ACC112 (cell line): ENCODE data around the gene PLPPR1.
"Not testable (repeated sequence)": the region's sequence is repeated elsewhere in the genome, so short reads cannot be mapped to it uniquely, and the experiment has no call there.

Experiments
- H2AFZ ChIP-seq: fragments of 200-600 bp; sonication (generic); one replicate; pipeline ENCODE4 v1.6.0; 2017; ENCODE audit warnings: antibody characterized with exemption, low read length; ENCODE audit not compliant: unreplicated experiment
- H3K27ac ChIP-seq: fragments of 200-600 bp; sonication (generic); 2 replicates; pipeline ENCODE4 v1.5.1; 2014; ENCODE audit warnings: low read depth, mild to moderate bottlenecking, antibody characterized with exemption, low read length, moderate library complexity
- H3K27me3 ChIP-seq: fragments of 200-600 bp; sonication (generic); 2 replicates; pipeline ENCODE4 v1.6.1; 2014; ENCODE audit warnings: mild to moderate bottlenecking, antibody characterized with exemption, low read length, moderate library complexity, mixed read lengths; ENCODE audit not compliant: insufficient read depth
- H3K36me3 ChIP-seq: fragments of 200-600 bp; sonication (generic); 2 replicates; pipeline ENCODE4 v1.6.1; 2016; ENCODE audit warnings: mild to moderate bottlenecking, antibody characterized with exemption, low read length, moderate library complexity, mixed read lengths; ENCODE audit not compliant: insufficient read depth
- H3K4me1 ChIP-seq: fragments of 200-600 bp; sonication (generic); one replicate; pipeline ENCODE4 v1.6.1; 2016; ENCODE audit warnings: low read length, mixed read lengths; ENCODE audit not compliant: insufficient read depth, unreplicated experiment, control insufficient read depth
- H3K4me3 ChIP-seq: fragments of 200-600 bp; sonication (generic); 2 replicates; pipeline ENCODE4 v1.5.1; 2014; ENCODE audit warnings: mild to moderate bottlenecking, low read depth, low read length
- H3K79me2 ChIP-seq: fragments of 200-600 bp; sonication (generic); one replicate; pipeline ENCODE4 v1.6.0; 2016; ENCODE audit warnings: low read length; ENCODE audit not compliant: control insufficient read depth, unreplicated experiment, insufficient read depth

The PLPPR1 gene

GRCh38 chr9:101311758-101312420 lies 283.4 kb downstream of the PLPPR1 start:
- Histone ChIP-seq H3K4me3 (no peak overlapping the region), H3K36me3 (no peaks in the 10 kb centered on the region), H3K27me3 (peaks cover 54% of the 10 kb centered on the region), H3K27ac (no peak overlapping the region), H3K4me1 (no peaks in the 10 kb centered on the region), H2AFZ (no peak overlapping the region), H3K79me2 (no peaks in the 10 kb centered on the region)

- Histone ChIP-seq H3K27ac (no peak overlapping the region), H3K79me2 (no peaks in the 10 kb centered on the region), H3K4me1 (no peaks in the 10 kb centered on the region), H3K4me3 (no peak overlapping the region), H3K36me3 (no peaks in the 10 kb centered on the region), H2AFZ (no peak overlapping the region), H3K27me3 (peaks cover 52% of the 10 kb centered on the region)
Observed at GRCh38 chr9:101312661-101313060, 284.1 kb downstream of the PLPPR1 start.

- no peaks in the 10 kb centered on the region for H3K4me1 ChIP-seq
- H3K79me2 ChIP-seq: no peaks in the 10 kb centered on the region
- H3K27ac ChIP-seq: no peak overlapping the region
- no peak overlapping the region for H3K4me3 ChIP-seq
- no peaks in the 10 kb centered on the region for H3K36me3 ChIP-seq
- H3K27me3 ChIP-seq: peaks cover 31% of the 10 kb centered on the region
- H2AFZ ChIP-seq: no peak overlapping the region
Observed at GRCh38 chr9:101315112-101315450, 286.6 kb downstream of the PLPPR1 start.

DNA sequence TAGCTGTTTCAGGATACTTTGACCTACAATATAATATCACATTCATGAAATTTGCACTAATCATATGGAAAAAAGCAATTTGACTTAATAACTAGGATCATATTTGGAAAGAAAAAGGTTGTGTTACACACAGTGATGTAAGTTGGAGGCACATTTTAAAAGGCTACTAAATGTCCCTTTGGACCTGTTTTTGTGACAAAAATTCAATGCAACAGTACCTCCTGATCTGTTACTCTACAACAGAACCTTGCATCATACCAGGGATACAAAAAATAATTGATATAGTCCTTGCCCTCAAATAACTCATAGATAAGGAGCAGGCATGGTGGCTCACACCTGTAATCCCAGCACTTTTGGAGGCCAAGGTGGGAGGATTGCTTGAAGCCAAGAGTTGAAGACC lies 289.2 kb downstream of the PLPPR1 start:
- H3K27me3 ChIP-seq: peaks cover 25% of the 10 kb centered on the region

GRCh38 chr9:101323129-101323528 lies 294.6 kb downstream of the PLPPR1 start:
- Histone ChIP-seq H3K79me2 (no peaks in the 10 kb centered on the region), H3K4me1 (no peaks in the 10 kb centered on the region), H3K4me3 (no peak overlapping the region), H3K27ac (no peak overlapping the region), H3K36me3 (no peaks in the 10 kb centered on the region), H2AFZ (no peak overlapping the region), H3K27me3 (peaks cover 16% of the 10 kb centered on the region)

More for the DNA sequence above, 289.2 kb downstream of the PLPPR1 start:
- Histone ChIP-seq H3K4me1 (no peaks in the 10 kb centered on the region), H3K4me3 (no peak overlapping the region), H3K36me3 (no peaks in the 10 kb centered on the region), H3K79me2 (no peaks in the 10 kb centered on the region), H2AFZ (no peak overlapping the region), H3K27ac (no peak overlapping the region)

- no peak overlapping the region for H3K27ac ChIP-seq
- no peak overlapping the region for H3K4me3 ChIP-seq
- no peak overlapping the region for H2AFZ ChIP-seq
- H3K4me1 ChIP-seq: no peaks in the 10 kb centered on the region
- no peaks in the 10 kb centered on the region for H3K79me2 ChIP-seq
- no peaks in the 10 kb centered on the region for H3K36me3 ChIP-seq
- H3K27me3 ChIP-seq: peaks cover 16% of the 10 kb centered on the region
Observed at GRCh38 chr9:101324245-101324804, 295.8 kb downstream of the PLPPR1 start.

DNA sequence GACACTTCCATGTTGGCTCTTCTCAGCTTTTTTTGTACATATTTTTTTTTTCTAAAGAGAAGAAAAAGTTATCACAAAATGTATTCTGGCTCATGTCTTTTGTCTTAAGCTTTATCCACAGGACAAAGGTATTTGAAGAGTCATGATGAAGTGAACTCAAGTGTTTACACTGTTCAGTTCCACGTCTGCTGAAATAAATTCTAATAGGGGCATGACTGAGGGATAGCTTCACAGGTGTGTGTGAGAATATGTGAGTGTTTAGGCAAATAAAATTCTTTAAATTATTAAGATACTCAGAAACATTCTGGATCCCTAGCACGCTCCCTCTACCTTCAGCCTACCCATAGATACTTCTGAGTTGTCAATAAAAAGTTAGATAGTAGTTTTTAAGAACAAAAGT lies 296.5 kb downstream of the PLPPR1 start:
- H2AFZ ChIP-seq: no peak overlapping the region
- no peaks in the 10 kb centered on the region for H3K79me2 ChIP-seq
- H3K27ac ChIP-seq: no peak overlapping the region
- H3K27me3 ChIP-seq: peaks cover 16% of the 10 kb centered on the region
- no peak overlapping the region for H3K4me3 ChIP-seq
- H3K4me1 ChIP-seq: no peaks in the 10 kb centered on the region
- no peaks in the 10 kb centered on the region for H3K36me3 ChIP-seq

DNA sequence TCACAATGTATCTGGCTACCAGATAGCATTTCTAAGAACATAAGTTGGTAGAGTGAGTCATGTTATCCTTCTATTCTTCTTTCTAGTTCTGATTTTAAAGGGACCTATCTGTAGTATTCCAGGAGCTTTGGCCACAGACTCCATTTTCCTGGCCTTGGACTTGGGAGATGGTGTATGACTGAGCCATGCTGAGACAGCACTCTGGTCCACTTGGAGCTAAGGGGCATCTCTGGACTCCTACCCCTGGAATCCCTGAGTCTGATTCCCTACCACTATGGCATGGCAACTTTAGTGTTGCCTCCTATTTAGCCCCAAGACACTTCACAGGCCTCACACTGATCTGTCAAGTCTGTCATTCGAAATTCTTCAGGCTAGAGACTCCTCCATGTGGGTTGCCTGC lies 297.5 kb downstream of the PLPPR1 start:
- H3K79me2 ChIP-seq: no peaks in the 10 kb centered on the region
- H3K27me3 ChIP-seq: peaks cover 19% of the 10 kb centered on the region
- H2AFZ ChIP-seq: no peak overlapping the region
- H3K36me3 ChIP-seq: no peaks in the 10 kb centered on the region
- H3K4me3 ChIP-seq: no peak overlapping the region
- H3K4me1 ChIP-seq: no peaks in the 10 kb centered on the region
- H3K27ac ChIP-seq: no peak overlapping the region

GRCh38 chr9:101326501-101326900 lies 298.0 kb downstream of the PLPPR1 start:
- H3K4me3 ChIP-seq: no peak overlapping the region
- no peaks in the 10 kb centered on the region for H3K79me2 ChIP-seq
- H3K27ac ChIP-seq: no peak overlapping the region
- H3K4me1 ChIP-seq: no peaks in the 10 kb centered on the region
- peaks cover 20% of the 10 kb centered on the region for H3K27me3 ChIP-seq
- no peaks in the 10 kb centered on the region for H3K36me3 ChIP-seq
- no peak overlapping the region for H2AFZ ChIP-seq

GRCh38 chr9:101327422-101327909 lies 298.9 kb downstream of the PLPPR1 start:
- not testable (repeated sequence) for H3K4me3 ChIP-seq, H3K4me1 ChIP-seq, H3K27ac ChIP-seq, H3K79me2 ChIP-seq, H3K36me3 ChIP-seq, H2AFZ ChIP-seq
- peaks cover 18% of the 10 kb centered on the region for H3K27me3 ChIP-seq

- no peak overlapping the region for H3K4me3 ChIP-seq
- no peaks in the 10 kb centered on the region for H3K79me2 ChIP-seq
- peaks cover 28% of the 10 kb centered on the region for H3K27me3 ChIP-seq
- H3K36me3 ChIP-seq: no peaks in the 10 kb centered on the region
- no peak overlapping the region for H2AFZ ChIP-seq
- H3K27ac ChIP-seq: no peak overlapping the region
- H3K4me1 ChIP-seq: no peaks in the 10 kb centered on the region
Observed at GRCh38 chr9:101332362-101332761, 303.8 kb downstream of the PLPPR1 start.
